NOMO-1 treated with dmso at 0.1 percent for 144 hours (cell line): ENCODE measurements around the gene USF1.
"Not testable (repeated sequence)": the region's sequence is repeated elsewhere in the genome, so short reads cannot be mapped to it uniquely, and the experiment has no call there.

ENCODE experiments used
- DNase-seq: peaks from one replicate; lab custom pipeline; 2025; ENCODE audit not compliant: unreplicated experiment; lab: John Stamatoyannopoulos, UW

Gene USF1

DNA sequence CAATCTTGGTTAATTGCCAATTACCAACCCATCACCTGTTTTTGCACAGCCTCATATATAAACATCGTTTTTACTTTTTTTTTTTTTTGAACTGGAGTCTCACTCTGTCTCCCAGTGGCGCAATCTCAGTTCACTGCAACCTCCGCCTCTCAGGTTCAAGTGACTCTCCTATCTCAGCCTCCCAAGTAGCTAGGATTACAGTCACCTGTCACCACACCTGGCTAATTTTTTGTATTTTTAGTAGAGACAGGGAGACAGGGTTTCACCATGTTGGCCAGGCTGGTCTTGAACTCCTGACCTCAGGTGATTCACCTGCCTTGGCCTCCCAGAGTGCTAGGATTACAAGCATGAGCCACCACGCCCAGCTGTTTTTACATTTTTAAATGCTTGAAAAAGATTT lies 53.7 kb downstream of the USF1 start:
- DNase-seq, result not testable (repeated sequence)
